BLaER1 (cell line): ENCODE measurements around the gene DCXR.
"Not testable (repeated sequence)": the region's sequence is repeated elsewhere in the genome, so short reads cannot be mapped to it uniquely, and the experiment has no call there.

Experiments used
- H3K27ac ChIP-seq: shearing (Covaris generic); formaldehyde crosslinking; 2 replicates; pipeline ENCODE4 v1.8.1; 2022
- H3K27me3 ChIP-seq: shearing (Covaris generic); formaldehyde crosslinking; 2 replicates; pipeline ENCODE4 v1.8.1; 2022
- H3K36me3 ChIP-seq: shearing (Covaris generic); formaldehyde crosslinking; 2 replicates; pipeline ENCODE4 v1.8.1; 2022
- H3K4me1 ChIP-seq: shearing (Covaris generic); formaldehyde crosslinking; 2 replicates; pipeline ENCODE4 v1.8.1; 2022
- H3K4me2 ChIP-seq: shearing (Covaris generic); formaldehyde crosslinking; 2 replicates; pipeline ENCODE4 v1.8.1; 2022
- H3K4me3 ChIP-seq: shearing (Covaris generic); formaldehyde crosslinking; 2 replicates; pipeline ENCODE4 v1.8.1; 2022
- H3K9ac ChIP-seq: shearing (Covaris generic); formaldehyde crosslinking; 2 replicates; pipeline ENCODE4 v1.8.1; 2022
- H3K9me3 ChIP-seq: shearing (Covaris generic); formaldehyde crosslinking; 2 replicates; pipeline ENCODE4 v1.8.1; 2022
- H4K20me1 ChIP-seq: shearing (Covaris generic); formaldehyde crosslinking; 2 replicates; pipeline ENCODE4 v1.8.1; 2022
- Cebpa-rat ChIP-seq: shearing (Covaris generic); IDR thresholded peaks from 2 replicates; pipeline ENCODE4 v1.8.1; 2022

DCXR gene

DNA sequence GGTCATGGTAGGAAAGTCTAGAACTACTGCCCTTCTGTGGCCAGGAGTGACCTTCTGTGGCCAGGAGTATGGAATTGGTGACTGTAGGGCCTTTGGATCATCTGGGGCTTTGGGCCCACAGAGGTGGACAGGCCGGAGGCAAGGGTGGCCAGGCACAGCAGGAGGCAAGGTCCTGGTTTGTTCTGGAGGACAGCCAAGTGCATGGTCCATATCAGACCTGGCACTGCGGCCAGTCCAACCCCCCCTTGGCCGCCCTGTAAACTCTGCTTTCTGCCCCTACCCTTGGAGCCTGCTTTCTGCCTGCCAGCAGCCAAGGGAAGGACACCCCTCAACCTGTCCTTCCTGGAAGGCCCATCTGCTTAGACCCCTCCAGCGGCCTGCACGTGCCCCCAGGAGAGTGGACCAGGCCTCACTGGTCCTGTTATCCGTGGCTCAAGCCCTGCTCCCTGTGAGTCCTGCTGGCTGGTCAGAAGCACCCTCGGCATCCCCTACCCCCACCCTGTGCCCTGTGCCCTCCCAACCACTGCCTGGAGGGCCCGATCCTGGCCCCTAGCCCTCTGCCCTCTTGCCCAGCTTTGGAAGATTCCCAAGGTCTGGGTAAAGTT, 2.3 kb upstream of the DCXR start:
- Histone ChIP-seq H3K4me3 (no peak overlapping the region), H3K27me3 (no peaks in the 10 kb centered on the region), H3K36me3 (no peaks in the 10 kb centered on the region), H3K9me3 (no peaks in the 10 kb centered on the region), H3K4me2 (no peak overlapping the region), H3K27ac (no peak overlapping the region), H4K20me1 (peaks cover 22% of the 10 kb centered on the region), H3K4me1 (peaks cover 23% of the 10 kb centered on the region), H3K9ac (no peak overlapping the region)
- TF ChIP-seq Cebpa-rat = no peak

- not testable (repeated sequence) for H3K9ac ChIP-seq, H3K27ac ChIP-seq, H3K9me3 ChIP-seq, H3K27me3 ChIP-seq, H3K4me3 ChIP-seq, H3K36me3 ChIP-seq, H3K4me2 ChIP-seq
- peaks cover 23% of the 10 kb centered on the region for H4K20me1 ChIP-seq
- H3K4me1 ChIP-seq = peaks cover 31% of the 10 kb centered on the region
Measured at GRCh38 chr17:82038796-82039409, 1.4 kb upstream of the DCXR start.

DNA sequence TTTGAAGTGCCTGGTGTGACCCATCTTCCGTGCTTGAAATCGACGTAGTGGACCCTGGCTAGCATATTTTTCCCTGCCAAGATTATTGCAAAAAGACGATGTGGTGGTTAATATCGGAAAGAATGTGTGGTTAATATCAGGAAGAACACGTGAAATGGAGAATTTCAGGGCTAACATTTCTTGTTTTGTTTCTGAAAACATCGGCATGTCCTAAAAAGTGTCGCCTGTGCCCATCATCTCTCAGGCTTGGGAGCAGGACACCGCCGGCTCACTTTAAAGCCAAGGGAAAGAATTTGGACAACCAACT, 345 bp upstream of the DCXR start:
- H4K20me1 ChIP-seq = peaks cover 31% of the 10 kb centered on the region
- H3K27me3 ChIP-seq = peaks cover 8% of the 10 kb centered on the region; the same call in 1 of the 2 replicates
- no peak overlapping the region for H3K9ac ChIP-seq
- H3K9me3 ChIP-seq = no peaks in the 10 kb centered on the region
- H3K4me2 ChIP-seq = peak overlapping the region; percentile 100
- no peak for TF ChIP-seq Cebpa-rat
- H3K4me1 ChIP-seq = peaks cover 40% of the 10 kb centered on the region
- H3K27ac ChIP-seq = no peak overlapping the region
- peak overlapping the region; percentile 83 for H3K4me3 ChIP-seq
- H3K36me3 ChIP-seq = 0 out of 2 replicates have a peak, but pooled peaks cover 5% of the 10 kb centered on the region

DNA sequence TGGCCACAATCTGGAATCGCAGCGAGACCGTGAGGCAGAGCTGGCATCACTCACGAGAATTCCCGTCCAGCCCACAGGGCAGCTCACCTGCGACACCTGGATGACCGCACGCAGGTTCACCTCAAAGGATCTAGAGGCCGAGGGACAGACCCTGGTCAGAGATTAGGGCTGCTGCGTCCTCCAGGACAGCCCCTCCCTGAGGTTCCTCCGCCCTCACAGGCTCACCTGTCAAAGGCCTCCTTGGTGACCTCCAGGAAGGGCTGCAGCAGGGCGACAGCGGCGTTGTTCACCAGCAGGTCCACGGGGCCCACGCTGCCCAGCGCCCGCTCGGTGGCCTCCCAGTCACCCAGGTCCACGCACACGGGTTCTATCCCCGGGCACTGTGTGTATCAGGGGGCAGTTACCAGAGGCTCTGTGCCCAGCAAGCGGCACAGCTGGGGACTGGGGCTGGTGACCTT, 834 bp downstream of the DCXR start:
- no peak for TF ChIP-seq Cebpa-rat
- 0 out of 2 replicates have a peak, but pooled peaks cover 5% of the 10 kb centered on the region for H3K36me3 ChIP-seq
- peaks cover 38% of the 10 kb centered on the region for H4K20me1 ChIP-seq
- peaks cover 50% of the 10 kb centered on the region for H3K4me1 ChIP-seq
- peak overlapping the region; percentile 83 for H3K4me3 ChIP-seq
- peak overlapping the region; percentile 82 for H3K27ac ChIP-seq
- peak overlapping the region; percentile 92 for H3K9ac ChIP-seq
- H3K27me3 ChIP-seq = peaks cover 17% of the 10 kb centered on the region; the same call in 1 of the 2 replicates
- H3K9me3 ChIP-seq = no peaks in the 10 kb centered on the region
- H3K4me2 ChIP-seq = peak overlapping the region; percentile 100

GRCh38 chr17:82035956-82036633, 1.4 kb downstream of the DCXR start:
- Histone ChIP-seq H3K4me2 (peak overlapping the region; percentile 100), H4K20me1 (peaks cover 38% of the 10 kb centered on the region), H3K9me3 (no peaks in the 10 kb centered on the region), H3K27me3 (peaks cover 17% of the 10 kb centered on the region; the same call in 1 of the 2 replicates), H3K4me3 (peak overlapping the region; percentile 83), H3K36me3 (0 out of 2 replicates have a peak, but pooled peaks cover 5% of the 10 kb centered on the region), H3K27ac (peak overlapping the region; percentile 82), H3K4me1 (peaks cover 50% of the 10 kb centered on the region), H3K9ac (peak overlapping the region; percentile 92)
- no peak for TF ChIP-seq Cebpa-rat

DNA sequence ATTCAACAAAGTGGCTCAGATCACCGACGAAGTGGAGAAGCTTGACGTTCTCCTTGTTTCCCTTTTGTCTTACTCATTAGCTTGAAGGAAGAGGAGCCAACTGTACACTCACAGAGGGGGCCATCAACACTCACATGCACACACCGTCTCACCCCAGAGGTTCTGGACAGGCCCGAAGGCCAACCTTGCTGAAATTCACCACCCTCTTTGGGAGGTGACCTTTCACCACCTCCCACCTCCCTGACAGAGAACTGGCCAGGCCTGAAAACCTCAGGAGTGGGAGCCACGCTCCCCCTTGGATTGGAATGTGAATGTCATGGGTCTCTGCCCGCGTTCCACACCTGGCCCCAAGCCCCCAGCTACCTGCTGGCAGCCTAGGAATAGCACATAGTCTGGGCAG, 2.0 kb downstream of the DCXR start:
- peaks cover 17% of the 10 kb centered on the region; the same call in 1 of the 2 replicates for H3K27me3 ChIP-seq
- no peaks in the 10 kb centered on the region for H3K9me3 ChIP-seq
- no peak overlapping the region for H3K27ac ChIP-seq
- H3K9ac ChIP-seq = no peak overlapping the region
- no peak for TF ChIP-seq Cebpa-rat
- H3K4me1 ChIP-seq = peaks cover 50% of the 10 kb centered on the region
- peak overlapping the region; percentile 100 for H3K4me2 ChIP-seq
- H3K36me3 ChIP-seq = 0 out of 2 replicates have a peak, but pooled peaks cover 5% of the 10 kb centered on the region
- H4K20me1 ChIP-seq = peaks cover 38% of the 10 kb centered on the region
- no peak overlapping the region for H3K4me3 ChIP-seq

- H3K27me3 ChIP-seq = peaks cover 17% of the 10 kb centered on the region; the same call in 1 of the 2 replicates
- H3K4me3 ChIP-seq = no peak overlapping the region
- H3K4me2 ChIP-seq = peak overlapping the region; percentile 1; the same call in 1 of the 2 replicates
- H3K9ac ChIP-seq = no peak overlapping the region; the same call in 1 of the 2 replicates
- H3K9me3 ChIP-seq = no peaks in the 10 kb centered on the region
- H3K27ac ChIP-seq = no peak overlapping the region
- peaks cover 46% of the 10 kb centered on the region for H4K20me1 ChIP-seq
- no peak for TF ChIP-seq Cebpa-rat
- H3K4me1 ChIP-seq = peaks cover 59% of the 10 kb centered on the region
- H3K36me3 ChIP-seq = peaks cover 6% of the 10 kb centered on the region; the same call in 1 of the 2 replicates
Measured at GRCh38 chr17:82034371-82035011, 3.0 kb downstream of the DCXR start.

GRCh38 chr17:82033359-82034085, 4.0 kb downstream of the DCXR start:
- H3K36me3 ChIP-seq = peaks cover 16% of the 10 kb centered on the region; the same call in 1 of the 2 replicates
- H3K27ac ChIP-seq = no peak overlapping the region
- no peak for TF ChIP-seq Cebpa-rat
- peak overlapping the region; percentile 99; the same call in 1 of the 2 replicates for H3K4me2 ChIP-seq
- H4K20me1 ChIP-seq = peaks cover 48% of the 10 kb centered on the region
- no peak overlapping the region for H3K4me3 ChIP-seq
- no peaks in the 10 kb centered on the region for H3K9me3 ChIP-seq
- H3K4me1 ChIP-seq = peaks cover 63% of the 10 kb centered on the region
- H3K9ac ChIP-seq = no peak overlapping the region
- peaks cover 17% of the 10 kb centered on the region; the same call in 1 of the 2 replicates for H3K27me3 ChIP-seq
